Neuronal stem cell (in vitro differentiated cells): Measurements from ENCODE around the gene CDH18.

ENCODE experiments used
- DNase-seq: peaks from one replicate; pipeline ENCODE4 v3.0.0-alpha.2; 2013; ENCODE audit warnings: low spot score
- H2AFZ ChIP-seq: one replicate; pipeline ENCODE4 v1.6.1; 2013; ENCODE audit warnings: mild to moderate bottlenecking, low read length, inconsistent platforms
- H2AK5ac ChIP-seq: 2 replicates; pipeline ENCODE4 v1.6.1; 2013; ENCODE audit warnings: low read depth, mild to moderate bottlenecking, inconsistent platforms, low read length, moderate library complexity, mixed read lengths
- H2BK120ac ChIP-seq: 2 replicates; pipeline ENCODE4 v1.6.1; 2013; ENCODE audit warnings: low read depth, mild to moderate bottlenecking, inconsistent platforms, low read length, moderate library complexity, mixed read lengths
- H2BK12ac ChIP-seq: one replicate; pipeline ENCODE4 v1.6.1; 2013; ENCODE audit warnings: low read length, inconsistent platforms
- H2BK15ac ChIP-seq: 2 replicates; pipeline ENCODE4 v1.6.1; 2013; ENCODE audit warnings: mild to moderate bottlenecking, low read length, inconsistent platforms, mixed read lengths
- H2BK5ac ChIP-seq: one replicate; pipeline ENCODE4 v1.6.1; 2013; ENCODE audit warnings: inconsistent platforms, mild to moderate bottlenecking, low read length, moderate library complexity
- H3K14ac ChIP-seq: one replicate; pipeline ENCODE4 v1.6.1; 2013; ENCODE audit warnings: low read length, inconsistent platforms
- H3K18ac ChIP-seq: 2 replicates; pipeline ENCODE4 v1.6.1; 2013; ENCODE audit warnings: low read length, inconsistent platforms
- H3K23ac ChIP-seq: 2 replicates; pipeline ENCODE4 v1.6.1; 2013; ENCODE audit warnings: low read depth, mild to moderate bottlenecking, mixed read lengths, low read length, inconsistent platforms; ENCODE audit not compliant: poor library complexity
- H3K27ac ChIP-seq: replicated peaks from 3 replicates; pipeline ENCODE4 v1.5.1; 2013; ENCODE audit warnings: low read length, inconsistent platforms
- H3K27me3 ChIP-seq, 3 experiments: 2 replicates each; pipeline ENCODE4 v1.6.1; 2013; ENCODE audit warnings: low read length in 3 of 3, mild to moderate bottlenecking in 2 of 3, inconsistent platforms in 1 of 3, low read depth in 1 of 3, mixed read lengths in 1 of 3, moderate library complexity in 1 of 3; ENCODE audit not compliant: control insufficient read depth in 3 of 3, insufficient read depth in 3 of 3
- H3K36me3 ChIP-seq, 2 donors: replicated peaks in 1 of 2; 2 replicates each; pipeline ENCODE4 v1.6.1; 2013; ENCODE audit warnings: low read length in 2 of 2; ENCODE audit not compliant: control insufficient read depth in 2 of 2, insufficient read depth in 2 of 2
- H3K4ac ChIP-seq: 2 replicates; pipeline ENCODE4 v1.6.1; 2013; ENCODE audit warnings: inconsistent platforms, mild to moderate bottlenecking, low read length, moderate library complexity
- H3K4me1 ChIP-seq, 2 donors: 1 replicate in 1 of 2; 2 replicates in 1 of 2; pipeline ENCODE4 v1.6.1; 2013; ENCODE audit warnings: low read length in 2 of 2, low read depth in 1 of 2; ENCODE audit not compliant: control insufficient read depth in 2 of 2, insufficient read depth in 1 of 2
- H3K4me2 ChIP-seq: one replicate; pipeline ENCODE4 v1.6.1; 2013; ENCODE audit warnings: mild to moderate bottlenecking, low read length, inconsistent platforms; ENCODE audit not compliant: insufficient read depth, poor library complexity, severe bottlenecking
- H3K4me3 ChIP-seq, 2 donors: 2 replicates each; pipeline ENCODE4 v1.5.1; 2013; ENCODE audit warnings: low read length in 2 of 2, mild to moderate bottlenecking in 2 of 2, inconsistent platforms in 1 of 2, moderate library complexity in 1 of 2
- H3K79me1 ChIP-seq: one replicate; pipeline ENCODE4 v1.6.1; 2013; ENCODE audit warnings: low read depth, mild to moderate bottlenecking, inconsistent platforms, low read length, moderate library complexity
- H3K9ac ChIP-seq: one replicate; pipeline ENCODE4 v1.6.1; 2013; ENCODE audit warnings: mild to moderate bottlenecking, low read depth, low read length, inconsistent platforms; ENCODE audit not compliant: poor library complexity
- H3K9me3 ChIP-seq, 2 donors: replicated peaks in 1 of 2; 2 replicates each; pipeline versions ENCODE3 to v1.6.1; 2013; ENCODE audit warnings: low read length in 2 of 2, mild to moderate bottlenecking in 2 of 2, inconsistent platforms in 1 of 2, low read depth in 1 of 2, mixed read lengths in 1 of 2, moderate library complexity in 1 of 2; ENCODE audit not compliant: control insufficient read depth in 2 of 2, insufficient read depth in 1 of 2
- H4K8ac ChIP-seq: one replicate; pipeline ENCODE4 v1.6.1; 2013; ENCODE audit warnings: low read depth, mild to moderate bottlenecking, inconsistent platforms, low read length, moderate library complexity
- H4K91ac ChIP-seq: one replicate; pipeline ENCODE4 v1.6.1; 2013; ENCODE audit warnings: low read length, low read depth, mild to moderate bottlenecking, inconsistent platforms; ENCODE audit not compliant: poor library complexity
- WGBS, 2 donors: extraction: QIAGEN DNeasy Blood & Tissue Kit; methylation state at CpG; one replicate each; pipeline ENCODE4 v1.1.7; 2013; ENCODE audit warnings: missing lambda C conversion rate in 2 of 2, mixed read lengths in 1 of 2; ENCODE audit not compliant: insufficient read length in 2 of 2, insufficient replicate concordance in 1 of 2; ENCODE audit errors: extremely low coverage in 2 of 2; 5-methylcytosine and 5-hydroxymethylcytosine counted together

CDH18 gene

GRCh38 chr5:19555436-19555835, 432.6 kb downstream of the CDH18 start:
- Histone ChIP-seq H3K23ac (no peak overlapping the region), H3K27me3 (no peaks in the 10 kb centered on the region), H2AFZ (no peak overlapping the region), H3K18ac (no peak overlapping the region), H3K27ac (no peak overlapping the region), H3K79me1 (no peaks in the 10 kb centered on the region), H2BK120ac (no peak overlapping the region), H3K4me1 (no peaks in the 10 kb centered on the region), H3K4me3 (no peak overlapping the region), H3K36me3 (no peaks in the 10 kb centered on the region), H2BK12ac (no peak overlapping the region), H3K9me3 (no peaks in the 10 kb centered on the region), H4K91ac (no peak overlapping the region), H2BK15ac (no peak overlapping the region), H2AK5ac (no peak overlapping the region), H3K4me2 (no peak overlapping the region), H3K9ac (no peak overlapping the region), H4K8ac (no peak overlapping the region), H3K14ac (no peak overlapping the region), H3K4ac (no peak overlapping the region), H2BK5ac (no peak overlapping the region)
- no peak for DNase-seq
- WGBS, 2 donors = no CpG with 5 or more reads among the region's 3 CpGs

- no peak overlapping the region for H2BK120ac ChIP-seq
- H3K36me3 ChIP-seq = no peaks in the 10 kb centered on the region
- no peak overlapping the region for H4K8ac ChIP-seq
- no CpG with 5 or more reads among the region's 1 CpG for WGBS, 2 donors
- H3K9ac ChIP-seq = no peak overlapping the region
- H3K4me2 ChIP-seq = no peak overlapping the region
- no peak overlapping the region for H3K18ac ChIP-seq
- no peak overlapping the region for H3K23ac ChIP-seq
- DNase-seq = no peak
- H2BK15ac ChIP-seq = no peak overlapping the region
- no peak overlapping the region for H2AFZ ChIP-seq
- H2BK5ac ChIP-seq = no peak overlapping the region
- no peak overlapping the region for H3K14ac ChIP-seq
- H3K9me3 ChIP-seq = no peaks in the 10 kb centered on the region
- H3K27ac ChIP-seq = no peak overlapping the region
- H3K4ac ChIP-seq = no peak overlapping the region
- no peak overlapping the region for H4K91ac ChIP-seq
- no peaks in the 10 kb centered on the region for H3K79me1 ChIP-seq
- H3K4me3 ChIP-seq = no peak overlapping the region
- H3K27me3 ChIP-seq = no peaks in the 10 kb centered on the region
- no peaks in the 10 kb centered on the region for H3K4me1 ChIP-seq
- H2BK12ac ChIP-seq = no peak overlapping the region
- H2AK5ac ChIP-seq = no peak overlapping the region
These were observed 433.5 kb downstream of the CDH18 start for GRCh38 chr5:19554524-19554923.

DNA sequence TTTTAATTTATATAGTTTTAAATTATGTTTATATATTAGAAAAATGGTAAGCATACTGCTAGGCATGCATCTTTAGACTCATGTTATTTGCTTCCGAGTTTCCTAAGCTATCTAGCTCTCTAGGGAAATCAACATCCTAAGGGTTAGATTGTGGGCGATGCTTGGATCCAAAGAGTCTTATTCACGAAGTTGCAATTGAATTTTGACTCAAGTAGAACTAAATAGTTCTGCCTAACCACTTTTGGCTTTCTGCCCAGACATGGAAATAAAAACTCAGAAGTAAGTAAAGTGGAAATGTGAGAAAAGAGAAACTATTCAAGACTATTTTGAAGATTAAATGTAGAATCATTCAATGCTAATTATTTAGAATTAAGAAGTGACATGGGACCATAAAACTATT, 440.4 kb downstream of the CDH18 start:
- no peak overlapping the region for H3K23ac ChIP-seq
- WGBS, 2 donors = no CpG with 5 or more reads among the region's 3 CpGs
- no peak overlapping the region for H3K27ac ChIP-seq
- no peaks in the 10 kb centered on the region for H3K36me3 ChIP-seq
- no peak overlapping the region for H2AK5ac ChIP-seq
- H3K4me1 ChIP-seq = no peaks in the 10 kb centered on the region
- no peak overlapping the region for H4K91ac ChIP-seq
- no peak for DNase-seq
- H3K4me2 ChIP-seq = no peak overlapping the region
- no peak overlapping the region for H2BK120ac ChIP-seq
- H3K9me3 ChIP-seq = no peaks in the 10 kb centered on the region
- no peak overlapping the region for H3K4ac ChIP-seq
- no peak overlapping the region for H2AFZ ChIP-seq
- H3K27me3 ChIP-seq = no peaks in the 10 kb centered on the region
- H3K9ac ChIP-seq = no peak overlapping the region
- H3K79me1 ChIP-seq = no peaks in the 10 kb centered on the region
- no peak overlapping the region for H3K18ac ChIP-seq
- no peak overlapping the region for H3K14ac ChIP-seq
- no peak overlapping the region for H2BK5ac ChIP-seq
- H3K4me3 ChIP-seq = no peak overlapping the region
- no peak overlapping the region for H2BK15ac ChIP-seq
- H2BK12ac ChIP-seq = no peak overlapping the region
- no peak overlapping the region for H4K8ac ChIP-seq

DNA sequence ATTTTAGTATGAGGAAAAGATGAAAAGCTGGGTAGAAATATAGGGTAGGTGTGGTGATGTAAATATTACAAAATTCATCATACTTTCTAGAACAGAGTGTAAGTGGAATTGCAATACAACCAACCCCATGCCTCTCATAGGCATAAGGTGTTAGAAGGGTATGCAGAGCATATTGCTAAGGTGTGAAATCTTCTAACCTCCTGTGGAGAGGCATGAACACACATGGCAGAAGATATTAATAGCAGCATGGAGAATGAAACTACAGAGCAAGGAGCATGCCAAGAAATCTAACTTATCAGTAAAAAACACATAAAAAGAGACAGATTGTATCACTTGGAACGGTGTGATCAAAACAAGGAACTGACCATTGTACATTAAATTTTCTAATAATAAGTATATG, 441.5 kb downstream of the CDH18 start:
- Histone ChIP-seq H3K23ac (no peak overlapping the region), H2BK12ac (no peak overlapping the region), H3K27ac (no peak overlapping the region), H3K9ac (no peak overlapping the region), H3K4me3 (no peak overlapping the region), H3K18ac (no peak overlapping the region), H3K79me1 (no peaks in the 10 kb centered on the region), H3K14ac (no peak overlapping the region), H3K27me3 (no peaks in the 10 kb centered on the region), H4K8ac (no peak overlapping the region), H4K91ac (no peak overlapping the region), H3K4ac (no peak overlapping the region), H3K4me2 (no peak overlapping the region), H2AFZ (no peak overlapping the region), H3K9me3 (no peaks in the 10 kb centered on the region), H2AK5ac (no peak overlapping the region), H2BK5ac (no peak overlapping the region), H3K36me3 (no peaks in the 10 kb centered on the region), H3K4me1 (no peaks in the 10 kb centered on the region), H2BK15ac (no peak overlapping the region), H2BK120ac (no peak overlapping the region)
- no CpG with 5 or more reads among the region's 1 CpG for WGBS, 2 donors
- DNase-seq = no peak
